GM19395 (cell line): ENCODE data around the gene BCAP31.
"Not testable (repeated sequence)": the region's sequence is repeated elsewhere in the genome, so short reads cannot be mapped to it uniquely, and the experiment has no call there.

Source experiments
- ATAC-seq: cut with Tn5 transposase; IDR thresholded peaks from one replicate; pipeline ENCODE4 v1.9.1; 2021; ENCODE audit warnings: mild to moderate bottlenecking, moderate library complexity; ENCODE audit not compliant: unreplicated experiment

The BCAP31 gene

GRCh38 chrX:153763298-153763932, 39.2 kb upstream of the BCAP31 start:
- no peak for ATAC-seq

- ATAC-seq: no peak
These were observed 38.5 kb upstream of the BCAP31 start for GRCh38 chrX:153762626-153763173.

- no peak for ATAC-seq
These were observed 37.7 kb upstream of the BCAP31 start for GRCh38 chrX:153761863-153762262.

- ATAC-seq: no peak
These were observed 30.9 kb upstream of the BCAP31 start for GRCh38 chrX:153755136-153755535.

- no peak for ATAC-seq
These were observed 26.1 kb upstream of the BCAP31 start for GRCh38 chrX:153750127-153750774.

GRCh38 chrX:153749017-153749416, 24.8 kb upstream of the BCAP31 start:
- ATAC-seq: not testable (repeated sequence)

- not testable (repeated sequence) for ATAC-seq
These were observed 22.8 kb upstream of the BCAP31 start for GRCh38 chrX:153746991-153747390.

- ATAC-seq: no peak
These were observed 22.2 kb upstream of the BCAP31 start for GRCh38 chrX:153746359-153746758.

GRCh38 chrX:153745067-153745433, 20.9 kb upstream of the BCAP31 start:
- not testable (repeated sequence) for ATAC-seq

GRCh38 chrX:153744210-153745066, 20.3 kb upstream of the BCAP31 start:
- no peak for ATAC-seq

GRCh38 chrX:153743468-153744209, 19.5 kb upstream of the BCAP31 start:
- ATAC-seq: not testable (repeated sequence)

GRCh38 chrX:153742796-153743467, 18.7 kb upstream of the BCAP31 start:
- ATAC-seq: not testable (repeated sequence)

- ATAC-seq: not testable (repeated sequence)
These were observed 17.9 kb upstream of the BCAP31 start for GRCh38 chrX:153742111-153742510.

- ATAC-seq: no peak
These were observed 17.3 kb upstream of the BCAP31 start for GRCh38 chrX:153741446-153741845.

GRCh38 chrX:153740631-153741222, 16.5 kb upstream of the BCAP31 start:
- ATAC-seq: no peak

GRCh38 chrX:153739754-153740486, 15.7 kb upstream of the BCAP31 start:
- ATAC-seq: no peak

GRCh38 chrX:153738056-153738605, 13.9 kb upstream of the BCAP31 start:
- no peak for ATAC-seq

GRCh38 chrX:153736871-153737441, 12.8 kb upstream of the BCAP31 start:
- no peak for ATAC-seq
